ENCODE results near the gene TMEM63C.

The TMEM63C gene

GRCh38 chr14:77249286-77249685, 67.7 kb downstream of the TMEM63C start:
- Histone ChIP-seq H3K9me3 (replicated peaks; ENCODE audit: low read length) (no peaks in the 10 kb centered on the region), H3K36me3 (ENCODE audit: insufficient read depth, low read length) (no peaks in the 10 kb centered on the region), H3K4me3 (ENCODE audit: low read length) (no peak overlapping the region), H3K4me1 (ENCODE audit: control insufficient read depth, insufficient read depth, low read length) (no peaks in the 10 kb centered on the region), H3K27me3 (ENCODE audit: control insufficient read depth, insufficient read depth, low read length) (peaks cover 19% of the 10 kb centered on the region), H3K4me2 (ENCODE audit: low read length) (no peak overlapping the region), H3K9ac (ENCODE audit: low read depth, low read length) (no peak overlapping the region)

- Histone ChIP-seq H3K4me1 (ENCODE audit: control insufficient read depth, insufficient read depth, low read length) (no peaks in the 10 kb centered on the region), H3K36me3 (ENCODE audit: insufficient read depth, low read length) (no peaks in the 10 kb centered on the region), H3K4me3 (ENCODE audit: low read length) (no peak overlapping the region), H3K4me2 (ENCODE audit: low read length) (no peak overlapping the region), H3K27me3 (ENCODE audit: control insufficient read depth, insufficient read depth, low read length) (peaks cover 25% of the 10 kb centered on the region), H3K9ac (ENCODE audit: low read depth, low read length) (no peak overlapping the region), H3K9me3 (replicated peaks; ENCODE audit: low read length) (no peaks in the 10 kb centered on the region)
Observed at GRCh38 chr14:77250927-77251326, 69.3 kb downstream of the TMEM63C start.

- Histone ChIP-seq H3K4me1 (ENCODE audit: control insufficient read depth, insufficient read depth, low read length) (no peaks in the 10 kb centered on the region), H3K4me2 (ENCODE audit: low read length) (no peak overlapping the region), H3K36me3 (ENCODE audit: insufficient read depth, low read length) (no peaks in the 10 kb centered on the region), H3K9me3 (replicated peaks; ENCODE audit: low read length) (no peaks in the 10 kb centered on the region), H3K27me3 (ENCODE audit: control insufficient read depth, insufficient read depth, low read length) (peaks cover 30% of the 10 kb centered on the region), H3K4me3 (ENCODE audit: low read length) (no peak overlapping the region), H3K9ac (ENCODE audit: low read depth, low read length) (no peak overlapping the region)
Observed at GRCh38 chr14:77251870-77252269, 70.3 kb downstream of the TMEM63C start.

GRCh38 chr14:77253333-77254190, 72.0 kb downstream of the TMEM63C start:
- Histone ChIP-seq H3K27me3 (ENCODE audit: control insufficient read depth, insufficient read depth, low read length) (peaks cover 35% of the 10 kb centered on the region), H3K4me3 (ENCODE audit: low read length) (no peak overlapping the region), H3K9ac (ENCODE audit: low read depth, low read length) (no peak overlapping the region), H3K4me1 (ENCODE audit: control insufficient read depth, insufficient read depth, low read length) (no peaks in the 10 kb centered on the region), H3K9me3 (replicated peaks; ENCODE audit: low read length) (no peaks in the 10 kb centered on the region), H3K4me2 (ENCODE audit: low read length) (no peak overlapping the region), H3K36me3 (ENCODE audit: insufficient read depth, low read length) (no peaks in the 10 kb centered on the region)

- no peaks in the 10 kb centered on the region for H3K4me1 ChIP-seq (ENCODE audit: control insufficient read depth, insufficient read depth, low read length)
- no peak overlapping the region for H3K4me2 ChIP-seq (ENCODE audit: low read length)
- peaks cover 29% of the 10 kb centered on the region for H3K27me3 ChIP-seq (ENCODE audit: control insufficient read depth, insufficient read depth, low read length)
Observed at GRCh38 chr14:77256694-77257093, 75.1 kb downstream of the TMEM63C start.

GRCh38 chr14:77257700-77258099, 76.1 kb downstream of the TMEM63C start:
- peaks cover 23% of the 10 kb centered on the region for H3K27me3 ChIP-seq (ENCODE audit: control insufficient read depth, insufficient read depth, low read length)
- no peaks in the 10 kb centered on the region for H3K9me3 ChIP-seq (replicated peaks; ENCODE audit: low read length)
- H3K36me3 ChIP-seq (ENCODE audit: insufficient read depth, low read length), result no peaks in the 10 kb centered on the region
- no peak overlapping the region for H3K9ac ChIP-seq (ENCODE audit: low read depth, low read length)
- H3K4me1 ChIP-seq (ENCODE audit: control insufficient read depth, insufficient read depth, low read length), result no peaks in the 10 kb centered on the region
- no peak overlapping the region for H3K4me2 ChIP-seq (ENCODE audit: low read length)
- no peak overlapping the region for H3K4me3 ChIP-seq (ENCODE audit: low read length)

More at GRCh38 chr14:77256694-77257093, 75.1 kb downstream of the TMEM63C start:
- Histone ChIP-seq H3K9ac (ENCODE audit: low read depth, low read length) (no peak overlapping the region), H3K36me3 (ENCODE audit: insufficient read depth, low read length) (no peaks in the 10 kb centered on the region), H3K4me3 (ENCODE audit: low read length) (no peak overlapping the region), H3K9me3 (replicated peaks; ENCODE audit: low read length) (no peaks in the 10 kb centered on the region)

GRCh38 chr14:77258566-77258965, 77.0 kb downstream of the TMEM63C start:
- no peaks in the 10 kb centered on the region for H3K36me3 ChIP-seq (ENCODE audit: insufficient read depth, low read length)
- H3K9ac ChIP-seq (ENCODE audit: low read depth, low read length), result no peak overlapping the region
- H3K4me1 ChIP-seq (ENCODE audit: control insufficient read depth, insufficient read depth, low read length), result no peaks in the 10 kb centered on the region
- no peaks in the 10 kb centered on the region for H3K9me3 ChIP-seq (replicated peaks; ENCODE audit: low read length)
- no peak overlapping the region for H3K4me3 ChIP-seq (ENCODE audit: low read length)
- H3K27me3 ChIP-seq (ENCODE audit: control insufficient read depth, insufficient read depth, low read length), result peaks cover 28% of the 10 kb centered on the region
- no peak overlapping the region for H3K4me2 ChIP-seq (ENCODE audit: low read length)

GRCh38 chr14:77259025-77259715, 77.6 kb downstream of the TMEM63C start:
- H3K4me3 ChIP-seq (ENCODE audit: low read length), result no peak overlapping the region

GRCh38 chr14:77260199-77260598, 78.6 kb downstream of the TMEM63C start:
- Histone ChIP-seq H3K4me3 (ENCODE audit: low read length) (no peak overlapping the region), H3K4me1 (ENCODE audit: control insufficient read depth, insufficient read depth, low read length) (no peaks in the 10 kb centered on the region), H3K27me3 (ENCODE audit: control insufficient read depth, insufficient read depth, low read length) (peaks cover 43% of the 10 kb centered on the region), H3K9me3 (replicated peaks; ENCODE audit: low read length) (no peaks in the 10 kb centered on the region), H3K9ac (ENCODE audit: low read depth, low read length) (no peak overlapping the region), H3K36me3 (ENCODE audit: insufficient read depth, low read length) (no peaks in the 10 kb centered on the region), H3K4me2 (ENCODE audit: low read length) (no peak overlapping the region)

More at GRCh38 chr14:77259025-77259715, 77.6 kb downstream of the TMEM63C start:
- Histone ChIP-seq H3K9ac (ENCODE audit: low read depth, low read length) (no peak overlapping the region), H3K9me3 (replicated peaks; ENCODE audit: low read length) (no peaks in the 10 kb centered on the region), H3K4me1 (ENCODE audit: control insufficient read depth, insufficient read depth, low read length) (no peaks in the 10 kb centered on the region), H3K4me2 (ENCODE audit: low read length) (no peak overlapping the region), H3K27me3 (ENCODE audit: control insufficient read depth, insufficient read depth, low read length) (peaks cover 34% of the 10 kb centered on the region), H3K36me3 (ENCODE audit: insufficient read depth, low read length) (no peaks in the 10 kb centered on the region)

- Histone ChIP-seq H3K4me2 (ENCODE audit: low read length) (no peak overlapping the region), H3K4me3 (ENCODE audit: low read length) (no peak overlapping the region), H3K9ac (ENCODE audit: low read depth, low read length) (no peak overlapping the region), H3K9me3 (replicated peaks; ENCODE audit: low read length) (no peaks in the 10 kb centered on the region), H3K36me3 (ENCODE audit: insufficient read depth, low read length) (no peaks in the 10 kb centered on the region), H3K27me3 (ENCODE audit: control insufficient read depth, insufficient read depth, low read length) (peaks cover 39% of the 10 kb centered on the region), H3K4me1 (ENCODE audit: control insufficient read depth, insufficient read depth, low read length) (no peaks in the 10 kb centered on the region)
Observed at GRCh38 chr14:77260631-77261030, 79.0 kb downstream of the TMEM63C start.

- H3K4me1 ChIP-seq (ENCODE audit: control insufficient read depth, insufficient read depth, low read length), result no peaks in the 10 kb centered on the region
- peaks cover 60% of the 10 kb centered on the region for H3K27me3 ChIP-seq (ENCODE audit: control insufficient read depth, insufficient read depth, low read length)
- no peaks in the 10 kb centered on the region for H3K9me3 ChIP-seq (replicated peaks; ENCODE audit: low read length)
- no peak overlapping the region for H3K4me2 ChIP-seq (ENCODE audit: low read length)
- no peaks in the 10 kb centered on the region for H3K36me3 ChIP-seq (ENCODE audit: insufficient read depth, low read length)
- no peak overlapping the region for H3K4me3 ChIP-seq (ENCODE audit: low read length)
- no peak overlapping the region for H3K9ac ChIP-seq (ENCODE audit: low read depth, low read length)
Observed at GRCh38 chr14:77264466-77265186, 83.0 kb downstream of the TMEM63C start.

All from skeletal muscle satellite cell (primary cell).